Fibroblast of lung (primary cell): Measurements from ENCODE around the gene MSL3B.

Experiments
- CTCF ChIP-seq, 2 donors: IDR thresholded peaks in 1 of 2; conservative IDR thresholded peaks in 1 of 2; 1 replicate in 1 of 2; 2 replicates in 1 of 2; pipeline ENCODE4 v1.5.1; 2011 to 2012; ENCODE audit warnings: low read length in 2 of 2, control low read depth in 1 of 2, inconsistent platforms in 1 of 2, low read depth in 1 of 2, mild to moderate bottlenecking in 1 of 2
- EZH2 ChIP-seq: IDR thresholded peaks from 2 replicates; pipeline ENCODE4 v1.5.1; 2012; ENCODE audit warnings: low read length, control low read depth, mild to moderate bottlenecking; ENCODE audit errors: missing control alignments

GRCh38 chr2:233818639-233819621 lies 49.3 kb downstream of the MSL3B start:
- no peak for TF ChIP-seq CTCF (conservative IDR thresholded peaks at IDR 0.05 in 1 of 2, IDR thresholded peaks at IDR 0.05 in 1 of 2; ENCODE audit: low read depth in 1 of 2, low read length in 2 of 2)
- no peak for TF ChIP-seq EZH2
